ENCODE data around the gene SPATA16.

Gene SPATA16

DNA sequence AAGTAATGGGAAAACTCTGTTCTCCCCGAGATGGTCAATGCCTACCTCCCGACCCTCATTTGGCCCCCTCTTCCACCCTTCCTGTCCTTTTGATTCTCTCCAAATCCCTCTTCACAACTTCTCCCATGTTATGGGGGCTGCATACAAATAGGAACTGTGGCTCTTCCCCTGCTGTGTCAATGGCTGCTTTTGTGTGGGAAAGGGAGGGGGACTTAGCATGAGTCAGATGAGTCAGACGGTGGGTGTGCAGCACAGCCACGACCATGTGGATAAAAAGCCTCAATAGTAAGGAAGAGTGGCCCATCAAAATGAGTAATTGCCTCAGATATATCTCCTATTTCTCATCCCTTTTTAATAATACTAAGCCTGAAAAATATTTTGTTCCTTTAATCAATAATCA, 31.9 kb downstream of the SPATA16 start:
- Histone ChIP-seq H3K9ac (ENCODE audit: low read depth, low read length) (no peak overlapping the region), H3K4me1 (ENCODE audit: insufficient read depth, low read length) (peaks cover 28% of the 10 kb centered on the region), H3K27ac (ENCODE audit: low read depth, low read length) (no peak overlapping the region), H3K4me3 (ENCODE audit: low read length) (no peak overlapping the region), H3K36me3 (ENCODE audit: insufficient read depth, low read length) (no peaks in the 10 kb centered on the region), H3K27me3 (ENCODE audit: insufficient read depth, low read length) (no peaks in the 10 kb centered on the region), H3K9me3 (ENCODE audit: insufficient read depth, low read depth, low read length) (no peaks in the 10 kb centered on the region)
- 31% methylated on average over 4 of the region's 4 CpGs for WGBS

DNA sequence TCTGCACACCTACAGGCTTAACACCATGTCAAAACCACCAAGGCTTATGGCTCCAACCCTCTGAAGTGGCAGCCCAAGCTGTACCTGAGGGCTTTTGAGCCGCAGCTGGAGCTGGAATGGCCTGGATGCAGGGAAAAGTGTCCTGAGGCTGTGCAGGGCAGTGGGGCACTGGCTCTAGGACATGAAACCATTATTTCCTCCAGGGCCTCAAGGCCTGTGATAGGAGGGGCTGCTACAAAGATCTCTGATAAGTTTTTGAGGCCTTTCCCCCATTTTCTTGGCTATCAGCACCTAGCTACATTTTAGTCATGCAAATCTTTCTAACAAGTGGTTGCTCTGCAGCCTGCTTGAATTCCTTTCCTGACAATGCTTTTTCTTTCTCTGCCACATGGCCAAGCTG, 37.6 kb downstream of the SPATA16 start:
- H3K9ac ChIP-seq (ENCODE audit: low read depth, low read length): no peak overlapping the region
- 97% methylated on average over 1 of the region's 1 CpG for WGBS
- no peaks in the 10 kb centered on the region for H3K36me3 ChIP-seq (ENCODE audit: insufficient read depth, low read length)
- peaks cover 16% of the 10 kb centered on the region for H3K9me3 ChIP-seq (ENCODE audit: insufficient read depth, low read depth, low read length)
- H3K4me3 ChIP-seq (ENCODE audit: low read length): no peak overlapping the region
- H3K4me1 ChIP-seq (ENCODE audit: insufficient read depth, low read length): no peaks in the 10 kb centered on the region
- no peaks in the 10 kb centered on the region for H3K27me3 ChIP-seq (ENCODE audit: insufficient read depth, low read length)
- H3K27ac ChIP-seq (ENCODE audit: low read depth, low read length): no peak overlapping the region

DNA sequence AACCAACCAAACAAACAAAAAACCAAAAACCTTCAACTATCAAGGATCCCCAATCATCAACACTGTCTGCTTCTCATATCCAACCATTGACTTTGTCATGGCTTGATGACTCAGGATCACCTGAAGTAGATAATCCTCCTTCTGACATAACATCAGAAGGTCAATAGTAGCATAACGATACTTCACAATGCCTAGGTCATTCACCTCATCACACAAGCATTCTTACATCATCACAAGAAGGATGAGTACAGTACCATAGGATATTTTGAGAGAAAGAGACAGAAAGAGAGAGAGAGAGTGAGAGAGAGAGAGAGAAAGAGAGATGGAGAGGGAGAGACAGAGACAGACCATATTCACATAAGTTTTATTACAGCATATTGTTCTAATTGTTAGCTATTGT, 42.1 kb downstream of the SPATA16 start:
- H3K36me3 ChIP-seq (ENCODE audit: insufficient read depth, low read length): no peaks in the 10 kb centered on the region
- 89% methylated on average over 1 of the region's 1 CpG for WGBS
- no peak overlapping the region for H3K4me3 ChIP-seq (ENCODE audit: low read length)
- H3K9ac ChIP-seq (ENCODE audit: low read depth, low read length): no peak overlapping the region
- H3K27me3 ChIP-seq (ENCODE audit: insufficient read depth, low read length): no peaks in the 10 kb centered on the region
- H3K9me3 ChIP-seq (ENCODE audit: insufficient read depth, low read depth, low read length): peaks cover 14% of the 10 kb centered on the region
- H3K4me1 ChIP-seq (ENCODE audit: insufficient read depth, low read length): no peaks in the 10 kb centered on the region
- no peak overlapping the region for H3K27ac ChIP-seq (ENCODE audit: low read depth, low read length)

GRCh38 chr3:173096994-173097785, 43.8 kb downstream of the SPATA16 start:
- 94% methylated on average over 4 of the region's 4 CpGs for WGBS
- Histone ChIP-seq H3K27ac (ENCODE audit: low read depth, low read length) (no peak overlapping the region), H3K27me3 (ENCODE audit: insufficient read depth, low read length) (no peaks in the 10 kb centered on the region), H3K36me3 (ENCODE audit: insufficient read depth, low read length) (no peaks in the 10 kb centered on the region), H3K9ac (ENCODE audit: low read depth, low read length) (no peak overlapping the region), H3K4me1 (ENCODE audit: insufficient read depth, low read length) (no peaks in the 10 kb centered on the region), H3K9me3 (ENCODE audit: insufficient read depth, low read depth, low read length) (no peaks in the 10 kb centered on the region), H3K4me3 (ENCODE audit: low read length) (no peak overlapping the region)

- Histone ChIP-seq H3K9me3 (ENCODE audit: insufficient read depth, low read depth, low read length) (no peaks in the 10 kb centered on the region), H3K27ac (ENCODE audit: low read depth, low read length) (no peak overlapping the region), H3K4me3 (ENCODE audit: low read length) (no peak overlapping the region), H3K27me3 (ENCODE audit: insufficient read depth, low read length) (no peaks in the 10 kb centered on the region), H3K9ac (ENCODE audit: low read depth, low read length) (no peak overlapping the region), H3K4me1 (ENCODE audit: insufficient read depth, low read length) (no peaks in the 10 kb centered on the region), H3K36me3 (ENCODE audit: insufficient read depth, low read length) (no peaks in the 10 kb centered on the region)
- WGBS: 93% methylated on average over 3 of the region's 3 CpGs
These were observed 44.9 kb downstream of the SPATA16 start for GRCh38 chr3:173096140-173096539.

DNA sequence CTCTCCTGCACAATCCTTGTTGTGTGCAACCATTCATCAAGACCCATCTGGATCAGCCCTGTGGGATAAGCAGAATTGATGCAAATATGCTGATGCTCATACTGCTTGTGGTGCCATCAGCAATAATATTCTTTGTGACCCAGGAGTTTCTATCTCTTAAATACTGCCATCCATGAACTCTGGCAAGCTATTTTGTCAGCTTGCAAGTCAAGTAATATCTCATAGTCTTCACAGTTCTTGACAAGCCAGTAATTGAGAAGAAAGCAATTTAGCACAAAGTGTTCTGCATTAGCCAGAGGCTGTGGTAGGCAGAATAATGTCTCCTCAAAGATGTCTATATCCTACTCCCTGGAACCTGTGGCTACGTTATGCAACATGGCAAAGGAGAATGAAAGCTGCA, 49.0 kb downstream of the SPATA16 start:
- Histone ChIP-seq H3K9me3 (ENCODE audit: insufficient read depth, low read depth, low read length) (no peaks in the 10 kb centered on the region), H3K27ac (ENCODE audit: low read depth, low read length) (no peak overlapping the region), H3K36me3 (ENCODE audit: insufficient read depth, low read length) (no peaks in the 10 kb centered on the region), H3K27me3 (ENCODE audit: insufficient read depth, low read length) (no peaks in the 10 kb centered on the region), H3K9ac (ENCODE audit: low read depth, low read length) (no peak overlapping the region), H3K4me1 (ENCODE audit: insufficient read depth, low read length) (no peaks in the 10 kb centered on the region), H3K4me3 (ENCODE audit: low read length) (no peak overlapping the region)
- WGBS: 90% methylated on average over 1 of the region's 1 CpG

DNA sequence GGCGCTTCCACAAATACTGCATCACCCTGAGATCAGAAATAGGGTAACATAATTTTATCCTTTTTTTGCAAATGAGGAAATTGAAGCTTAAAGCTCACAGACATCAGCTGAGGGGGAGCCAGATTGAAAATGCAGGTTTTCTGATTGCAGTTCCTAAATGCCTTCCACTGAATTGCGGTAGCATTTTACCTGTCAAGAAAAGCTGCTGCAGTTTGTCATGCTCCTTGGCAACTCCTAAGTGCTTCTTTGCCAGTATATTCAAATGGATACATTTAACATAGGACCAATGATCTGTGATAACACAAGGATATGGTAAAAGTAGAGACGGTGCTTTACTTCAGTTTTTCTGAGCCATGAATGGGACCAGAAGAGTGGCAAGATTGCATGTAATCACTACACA, 50.5 kb downstream of the SPATA16 start:
- Histone ChIP-seq H3K4me3 (ENCODE audit: low read length) (no peak overlapping the region), H3K9ac (ENCODE audit: low read depth, low read length) (no peak overlapping the region), H3K9me3 (ENCODE audit: insufficient read depth, low read depth, low read length) (no peaks in the 10 kb centered on the region), H3K4me1 (ENCODE audit: insufficient read depth, low read length) (no peaks in the 10 kb centered on the region), H3K36me3 (ENCODE audit: insufficient read depth, low read length) (no peaks in the 10 kb centered on the region), H3K27me3 (ENCODE audit: insufficient read depth, low read length) (no peaks in the 10 kb centered on the region), H3K27ac (ENCODE audit: low read depth, low read length) (no peak overlapping the region)
- 100% methylated on average over 3 of the region's 3 CpGs for WGBS

- Histone ChIP-seq H3K36me3 (ENCODE audit: insufficient read depth, low read length) (no peaks in the 10 kb centered on the region), H3K4me1 (ENCODE audit: insufficient read depth, low read length) (no peaks in the 10 kb centered on the region), H3K27ac (ENCODE audit: low read depth, low read length) (no peak overlapping the region), H3K9ac (ENCODE audit: low read depth, low read length) (no peak overlapping the region), H3K4me3 (ENCODE audit: low read length) (no peak overlapping the region), H3K27me3 (ENCODE audit: insufficient read depth, low read length) (no peaks in the 10 kb centered on the region), H3K9me3 (ENCODE audit: insufficient read depth, low read depth, low read length) (no peaks in the 10 kb centered on the region)
- WGBS: 88% methylated on average over 6 of the region's 6 CpGs
These were observed 51.8 kb downstream of the SPATA16 start for GRCh38 chr3:173089283-173089682.

- 91% methylated on average over 4 of the region's 4 CpGs for WGBS
- H3K36me3 ChIP-seq (ENCODE audit: insufficient read depth, low read length): no peaks in the 10 kb centered on the region
These were observed 62.5 kb downstream of the SPATA16 start for GRCh38 chr3:173078525-173078924.

DNA sequence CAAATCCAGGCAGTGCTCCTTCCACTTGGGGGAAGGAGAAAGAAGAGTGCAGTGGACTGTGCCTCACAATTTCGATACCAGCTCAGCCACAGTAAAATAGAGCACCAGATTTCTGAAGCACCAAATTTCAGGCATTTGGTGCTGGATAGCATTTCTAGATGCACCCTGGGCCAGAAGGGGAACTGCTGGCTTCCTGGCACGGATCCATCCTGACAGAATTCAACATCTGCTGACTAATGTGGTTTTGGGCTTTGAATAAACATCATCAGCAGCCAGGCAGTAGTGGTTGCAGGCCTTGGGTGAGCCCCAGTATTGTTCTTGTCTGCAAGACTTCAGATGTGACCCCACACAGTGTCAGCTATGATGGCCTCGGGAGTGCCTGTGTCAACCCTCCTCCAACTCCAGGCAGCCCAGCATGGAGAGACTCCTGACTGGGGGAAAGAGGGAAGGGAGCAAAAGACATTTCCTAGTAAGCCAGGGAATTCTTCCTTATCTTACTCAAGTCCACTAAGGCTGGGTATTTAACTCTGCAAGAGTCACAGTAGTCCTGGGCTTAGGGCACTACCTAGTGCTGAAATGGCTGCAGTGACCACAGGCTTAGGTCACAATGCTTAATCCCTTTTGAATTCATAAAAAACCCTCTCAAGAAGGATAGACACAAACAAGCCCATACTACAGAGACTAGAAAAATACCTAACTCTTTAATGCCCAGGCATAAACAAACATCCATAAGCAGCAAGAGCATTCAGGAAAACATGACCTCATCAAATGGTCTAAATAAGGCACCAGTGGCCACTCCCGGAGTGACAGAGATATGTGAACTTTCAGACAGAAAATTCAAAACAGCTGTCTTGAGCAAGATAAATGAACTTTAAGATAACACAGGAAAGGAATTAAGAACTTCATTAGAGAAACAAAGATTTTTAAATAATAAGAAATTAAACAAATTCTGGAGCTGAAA, 74.7 kb downstream of the SPATA16 start:
- H3K27ac ChIP-seq (ENCODE audit: low read depth, low read length): no peak overlapping the region
- H3K36me3 ChIP-seq (ENCODE audit: insufficient read depth, low read length): no peaks in the 10 kb centered on the region
- no peak overlapping the region for H3K9ac ChIP-seq (ENCODE audit: low read depth, low read length)
- H3K9me3 ChIP-seq (ENCODE audit: insufficient read depth, low read depth, low read length): no peaks in the 10 kb centered on the region
- H3K4me3 ChIP-seq (ENCODE audit: low read length): no peak overlapping the region
- WGBS: 73% methylated on average over 4 of the region's 4 CpGs
- no peaks in the 10 kb centered on the region for H3K4me1 ChIP-seq (ENCODE audit: insufficient read depth, low read length)
- H3K27me3 ChIP-seq (ENCODE audit: insufficient read depth, low read length): no peaks in the 10 kb centered on the region

More at GRCh38 chr3:173078525-173078924, 62.5 kb downstream of the SPATA16 start:
- Histone ChIP-seq H3K4me1 (ENCODE audit: insufficient read depth, low read length) (no peaks in the 10 kb centered on the region), H3K9me3 (ENCODE audit: insufficient read depth, low read depth, low read length) (0 out of 2 replicates have a peak, but pooled peaks cover 2% of the 10 kb centered on the region), H3K4me3 (ENCODE audit: low read length) (no peak overlapping the region), H3K9ac (ENCODE audit: low read depth, low read length) (no peak overlapping the region), H3K27me3 (ENCODE audit: insufficient read depth, low read length) (no peaks in the 10 kb centered on the region), H3K27ac (ENCODE audit: low read depth, low read length) (no peak overlapping the region)

GRCh38 chr3:173065543-173065981, 75.5 kb downstream of the SPATA16 start:
- H3K9ac ChIP-seq (ENCODE audit: low read depth, low read length): no peak overlapping the region
- H3K36me3 ChIP-seq (ENCODE audit: insufficient read depth, low read length): no peaks in the 10 kb centered on the region
- no peaks in the 10 kb centered on the region for H3K4me1 ChIP-seq (ENCODE audit: insufficient read depth, low read length)
- H3K27ac ChIP-seq (ENCODE audit: low read depth, low read length): no peak overlapping the region
- 84% methylated on average over 3 of the region's 3 CpGs for WGBS
- H3K27me3 ChIP-seq (ENCODE audit: insufficient read depth, low read length): no peaks in the 10 kb centered on the region
- H3K9me3 ChIP-seq (ENCODE audit: insufficient read depth, low read depth, low read length): no peaks in the 10 kb centered on the region
- H3K4me3 ChIP-seq (ENCODE audit: low read length): no peak overlapping the region
